ENCODE data around the gene OSGEP.
"Not testable (repeated sequence)": the region's sequence is repeated elsewhere in the genome, so short reads cannot be mapped to it uniquely, and the experiment has no call there.

The OSGEP gene

DNA sequence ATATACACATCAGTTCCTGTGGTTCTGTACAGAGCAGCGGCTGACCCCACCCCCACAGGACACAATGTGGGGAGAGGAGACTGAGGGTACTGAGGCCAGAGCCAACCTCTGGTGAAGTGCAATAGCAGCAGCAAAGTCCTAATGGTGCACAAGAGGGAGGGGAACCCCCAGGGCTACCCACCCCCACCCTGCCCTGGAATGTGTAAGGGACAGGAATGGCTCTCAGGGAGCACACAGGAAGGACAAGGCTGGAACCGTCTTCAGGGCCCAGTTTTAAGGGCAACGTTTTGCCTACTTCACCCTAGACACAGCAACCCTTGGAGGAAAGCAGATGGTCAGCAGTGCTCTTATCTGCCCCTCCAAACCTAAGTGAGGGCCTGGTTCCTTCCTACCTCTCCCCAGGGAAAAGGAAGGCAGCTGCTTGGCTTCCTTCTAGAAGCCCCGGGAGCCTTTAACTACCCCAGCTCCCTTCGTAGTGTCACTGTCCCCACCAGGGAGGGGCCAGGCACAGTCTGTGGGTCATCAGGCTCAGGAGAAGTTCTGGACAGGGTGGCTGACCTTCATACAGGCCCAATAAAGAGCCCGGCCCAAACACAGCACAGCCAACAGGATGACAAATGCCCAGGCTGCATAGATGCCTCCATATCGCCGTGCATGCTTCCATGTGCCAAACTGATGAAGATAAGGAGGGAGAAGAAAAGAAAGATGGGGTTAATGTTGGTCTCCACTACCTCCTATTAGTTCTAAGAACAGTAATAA, 3.6 kb upstream of the OSGEP start:
- ChIA-PET POLR2A (interaction anchor here (0.6 to 4.4 kb wide), 2 partner anchors 12 to 115 kb away, joined by 3 to 38 read pairs; partner anchors contain the start of genes PARP2 and PNP), CTCF (no interaction called here)
- DNase-seq (ENCODE audit: extremely low spot score), result no peak

DNA sequence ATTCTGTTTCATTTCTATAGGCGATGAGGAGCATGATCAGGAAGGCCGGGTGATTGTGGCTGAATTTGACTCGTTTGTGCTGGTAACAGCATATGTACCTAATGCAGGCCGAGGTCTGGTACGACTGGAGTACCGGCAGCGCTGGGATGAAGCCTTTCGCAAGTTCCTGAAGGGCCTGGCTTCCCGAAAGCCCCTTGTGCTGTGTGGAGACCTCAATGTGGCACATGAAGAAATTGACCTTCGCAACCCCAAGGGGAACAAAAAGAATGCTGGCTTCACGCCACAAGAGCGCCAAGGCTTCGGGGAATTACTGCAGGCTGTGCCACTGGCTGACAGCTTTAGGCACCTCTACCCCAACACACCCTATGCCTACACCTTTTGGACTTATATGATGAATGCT, 2.4 kb upstream of the OSGEP start:
- POLR2A ChIA-PET, result interaction anchor here (4.1 to 5.5 kb wide), 2 partner anchors 12 to 44 kb away, joined by 47 to 58 read pairs; partner anchors contain the start of genes PNP and TEP1
- DNase-seq (ENCODE audit: extremely low spot score), result no peak
- CTCF ChIA-PET, result no interaction called here

More for the DNA sequence above, 3.6 kb upstream of the OSGEP start:
- TF ChIP-seq SP1 (IDR thresholded peaks at IDR 0.05) (no peak), TARDBP (IDR thresholded peaks at IDR 0.05) (no peak), FOXA1 (IDR thresholded peaks at IDR 0.05) (no peak), ARNT (IDR thresholded peaks at IDR 0.05) (no peak), CTBP1 (IDR thresholded peaks at IDR 0.05; ENCODE audit: borderline replicate concordance) (no peak), FOXM1 (IDR thresholded peaks at IDR 0.05; ENCODE audit: borderline replicate concordance) (no peak), ZNF384 (IDR thresholded peaks at IDR 0.05) (no peak), LEF1 (IDR thresholded peaks at IDR 0.05; ENCODE audit: borderline replicate concordance) (no peak), BHLHE40 (IDR thresholded peaks at IDR 0.05; ENCODE audit: borderline replicate concordance) (no peak), L3MBTL2 (conservative IDR thresholded peaks at IDR 0.05) (no peak), SUZ12 (IDR thresholded peaks at IDR 0.05) (no peak), HDGF (IDR thresholded peaks at IDR 0.05; ENCODE audit: borderline replicate concordance) (no peak), FOXK2 (IDR thresholded peaks at IDR 0.05) (no peak), ELF4 (IDR thresholded peaks at IDR 0.05) (no peak), NFRKB (IDR thresholded peaks at IDR 0.05) (no peak)
- TF ChIP-seq, protein P1, sequence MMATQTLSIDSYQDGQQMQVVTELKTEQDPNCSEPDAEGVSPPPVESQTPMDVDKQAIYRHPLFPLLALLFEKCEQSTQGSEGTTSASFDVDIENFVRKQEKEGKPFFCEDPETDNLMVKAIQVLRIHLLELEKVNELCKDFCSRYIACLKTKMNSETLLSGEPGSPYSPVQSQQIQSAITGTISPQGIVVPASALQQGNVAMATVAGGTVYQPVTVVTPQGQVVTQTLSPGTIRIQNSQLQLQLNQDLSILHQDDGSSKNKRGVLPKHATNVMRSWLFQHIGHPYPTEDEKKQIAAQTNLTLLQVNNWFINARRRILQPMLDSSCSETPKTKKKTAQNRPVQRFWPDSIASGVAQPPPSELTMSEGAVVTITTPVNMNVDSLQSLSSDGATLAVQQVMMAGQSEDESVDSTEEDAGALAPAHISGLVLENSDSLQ (IDR thresholded peaks at IDR 0.05), result no peak

DNA sequence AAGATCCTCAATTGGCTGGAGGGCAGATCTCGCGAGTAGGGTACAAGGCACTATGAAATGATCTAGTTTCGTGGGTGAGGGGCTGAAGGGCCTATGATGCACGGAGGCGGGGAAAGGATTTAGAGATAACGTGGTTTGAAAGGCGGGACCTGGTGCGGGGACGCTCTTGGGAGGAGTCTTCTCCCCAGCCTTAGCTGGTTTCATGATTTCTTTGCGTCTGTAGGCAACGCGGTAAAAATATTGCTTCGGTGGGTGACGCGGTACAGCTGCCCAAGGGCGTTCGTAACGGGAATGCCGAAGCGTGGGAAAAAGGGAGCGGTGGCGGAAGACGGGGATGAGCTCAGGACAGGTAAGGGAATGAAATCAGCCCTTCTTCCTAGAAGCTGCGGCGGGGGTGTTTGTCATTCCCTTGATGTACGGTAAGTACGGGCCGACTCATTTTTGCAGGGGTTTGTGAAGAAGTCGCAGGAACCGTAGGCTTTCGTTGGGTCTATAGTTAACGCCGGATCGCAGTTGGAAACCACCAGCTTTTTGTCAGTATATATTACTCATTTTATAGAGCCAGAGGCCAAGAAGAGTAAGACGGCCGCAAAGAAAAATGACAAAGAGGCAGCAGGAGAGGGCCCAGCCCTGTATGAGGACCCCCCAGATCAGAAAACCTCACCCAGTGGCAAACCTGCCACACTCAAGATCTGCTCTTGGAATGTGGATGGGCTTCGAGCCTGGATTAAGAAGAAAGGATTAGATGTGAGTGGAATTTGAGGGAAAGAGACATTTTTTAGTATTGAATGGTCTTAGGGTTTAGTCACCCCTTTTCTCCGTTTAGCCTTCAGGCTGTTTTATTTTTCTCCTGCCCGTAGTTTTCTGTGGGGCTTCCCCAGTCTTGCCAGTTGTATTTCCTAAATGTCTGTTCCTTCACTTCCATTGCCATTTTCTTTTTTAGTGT, 1.0 kb upstream of the OSGEP start:
- CTCF ChIA-PET, result interaction anchor here (1.0 to 1.5 kb wide), 2 partner anchors 40 kb away, joined by 4 to 6 read pairs; no protein-coding TSS in a partner anchor
- DNase-seq (ENCODE audit: extremely low spot score), result peak; percentile 49
- POLR2A ChIA-PET, result interaction anchor here (0.6 to 5.5 kb wide), 27 partner anchors 8 to 259 kb away, joined by 3 to 58 read pairs (median 7); partner anchors contain the start of genes CCNB1IP1, KLHL33, PARP2 and PNP
- TF ChIP-seq FOXM1 (IDR thresholded peaks at IDR 0.05; ENCODE audit: borderline replicate concordance) (no peak), ZNF384 (IDR thresholded peaks at IDR 0.05) (no peak), LEF1 (IDR thresholded peaks at IDR 0.05; ENCODE audit: borderline replicate concordance) (no peak), ELF4 (IDR thresholded peaks at IDR 0.05) (no peak), L3MBTL2 (conservative IDR thresholded peaks at IDR 0.05) (peak; percentile 25; the same call in 1 of the 2 replicates), TARDBP (IDR thresholded peaks at IDR 0.05) (no peak)

More for the DNA sequence above, 2.4 kb upstream of the OSGEP start:
- TF ChIP-seq TARDBP (IDR thresholded peaks at IDR 0.05) (no peak), FOXA1 (IDR thresholded peaks at IDR 0.05) (no peak), SUZ12 (IDR thresholded peaks at IDR 0.05) (no peak), FOXK2 (IDR thresholded peaks at IDR 0.05) (no peak), CTBP1 (IDR thresholded peaks at IDR 0.05; ENCODE audit: borderline replicate concordance) (no peak), L3MBTL2 (conservative IDR thresholded peaks at IDR 0.05) (no peak)
- TF ChIP-seq, protein P1 (IDR thresholded peaks at IDR 0.05), result no peak

DNA sequence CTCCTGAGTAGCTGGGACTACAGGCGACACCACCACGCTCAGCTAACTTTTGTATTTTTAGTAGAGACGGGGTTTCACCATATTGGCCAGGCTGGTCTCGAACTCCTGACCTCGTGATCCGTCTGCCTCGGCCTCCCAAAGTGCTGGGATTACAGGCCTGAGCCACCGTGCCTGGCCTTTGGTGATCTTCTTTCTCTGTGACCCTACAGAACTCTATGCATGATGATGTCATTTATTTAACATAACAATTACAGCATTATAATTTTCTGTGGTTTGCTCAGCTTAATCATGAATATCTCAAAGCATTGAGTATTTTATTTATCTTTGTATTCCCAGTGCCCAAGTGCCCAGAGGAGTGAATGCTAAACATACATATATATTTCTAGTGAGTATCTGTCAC, 1.8 kb downstream of the OSGEP start:
- DNase-seq (ENCODE audit: extremely low spot score), result not testable (repeated sequence)
- ChIA-PET CTCF (interaction anchor here (0.6 kb wide), 1 partner anchor 369 kb away, joined by 4 read pairs; no protein-coding TSS in a partner anchor), POLR2A (interaction anchor here (5.5 kb wide), 1 partner anchor 39 kb away, joined by 58 read pairs; the partner anchor contains the start of gene TEP1)

DNA sequence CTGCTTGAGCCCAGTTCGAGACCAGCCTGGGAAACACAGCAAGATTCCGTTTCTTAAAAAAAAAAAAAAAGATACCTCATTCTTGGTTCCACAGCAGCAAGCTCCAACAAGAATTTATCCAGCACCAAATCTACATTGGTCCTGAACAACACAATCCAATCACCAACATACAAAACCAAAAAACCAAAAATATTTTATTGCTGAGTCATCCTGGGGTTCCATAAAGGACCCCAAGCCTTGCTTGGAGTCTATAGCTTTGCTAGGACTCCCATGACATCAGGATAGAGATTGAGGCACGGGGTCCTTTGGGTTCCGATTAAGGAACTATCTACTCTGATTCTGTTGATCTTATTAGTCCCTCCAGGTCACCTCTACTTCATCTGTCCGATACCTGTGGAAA, 7.7 kb downstream of the OSGEP start:
- no peak for DNase-seq (ENCODE audit: extremely low spot score)
- TF ChIP-seq TARDBP (IDR thresholded peaks at IDR 0.05) (no peak), ELF4 (IDR thresholded peaks at IDR 0.05) (no peak), SP1 (IDR thresholded peaks at IDR 0.05) (no peak), ARNT (IDR thresholded peaks at IDR 0.05) (no peak), SUZ12 (IDR thresholded peaks at IDR 0.05) (no peak), ZNF384 (IDR thresholded peaks at IDR 0.05) (no peak), NFRKB (IDR thresholded peaks at IDR 0.05) (no peak), CTBP1 (IDR thresholded peaks at IDR 0.05; ENCODE audit: borderline replicate concordance) (no peak), FOXK2 (IDR thresholded peaks at IDR 0.05) (no peak), FOXA1 (IDR thresholded peaks at IDR 0.05) (no peak), L3MBTL2 (conservative IDR thresholded peaks at IDR 0.05) (no peak), FOXM1 (IDR thresholded peaks at IDR 0.05; ENCODE audit: borderline replicate concordance) (no peak), BHLHE40 (IDR thresholded peaks at IDR 0.05; ENCODE audit: borderline replicate concordance) (no peak), HDGF (IDR thresholded peaks at IDR 0.05; ENCODE audit: borderline replicate concordance) (no peak), LEF1 (IDR thresholded peaks at IDR 0.05; ENCODE audit: borderline replicate concordance) (no peak)
- TF ChIP-seq, protein P1 (IDR thresholded peaks at IDR 0.05), result no peak
- POLR2A ChIA-PET, result no interaction called here
- CTCF ChIA-PET, result no interaction called here

DNA sequence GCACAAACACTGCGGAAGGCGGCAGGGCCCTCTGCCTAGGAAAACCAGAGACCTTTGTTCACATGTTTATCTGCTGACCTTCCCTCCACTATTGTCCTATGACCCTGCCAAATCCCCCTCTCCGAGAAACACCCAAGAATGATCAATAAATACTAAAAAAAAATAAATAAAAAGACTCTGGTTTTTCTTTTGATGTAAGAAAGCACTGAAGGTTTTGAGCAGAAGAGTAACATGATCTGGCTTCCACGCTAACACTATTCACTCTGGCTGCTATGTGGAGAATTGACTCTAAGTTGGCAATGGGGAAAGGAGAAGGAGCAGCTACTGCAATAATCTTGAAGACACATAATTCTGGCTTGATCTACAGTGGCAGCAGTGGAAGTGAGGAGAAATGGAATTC, 11.0 kb downstream of the OSGEP start:
- ChIA-PET POLR2A (interaction anchor here (1.5 kb wide), 1 partner anchor 18 kb away, joined by 4 read pairs; the partner anchor contains the start of gene PIP4P1), CTCF (interaction anchor here (1.1 kb wide), 1 partner anchor 29 kb away, joined by 3 read pairs; no protein-coding TSS in a partner anchor)
- DNase-seq (ENCODE audit: extremely low spot score), result not testable (repeated sequence)
